VCaP (cell line): Measurements from ENCODE around the gene TXNDC2.
"Not testable (repeated sequence)": the region's sequence is repeated elsewhere in the genome, so short reads cannot be mapped to it uniquely, and the experiment has no call there.

Experiments used
- H3K27ac ChIP-seq: fragments of 450-650 bp; 2 replicates; pipeline ENCODE4 v1.5.1; 2017
- CTCF ChIP-seq: fragments of 450-650 bp; conservative IDR thresholded peaks from 2 replicates; pipeline ENCODE4 v1.5.1; 2017; ENCODE audit warnings: mild to moderate bottlenecking, moderate library complexity

TXNDC2 gene

GRCh38 chr18:9901377-9901776, 15.6 kb downstream of the TXNDC2 start:
- H3K27ac ChIP-seq = no peak overlapping the region
- TF ChIP-seq CTCF = no peak

- H3K27ac ChIP-seq = not testable (repeated sequence)
Measured at GRCh38 chr18:9902264-9902663, 16.5 kb downstream of the TXNDC2 start.

GRCh38 chr18:9902832-9903231, 17.1 kb downstream of the TXNDC2 start:
- TF ChIP-seq CTCF = no peak
- no peak overlapping the region for H3K27ac ChIP-seq

GRCh38 chr18:9905401-9905922, 19.7 kb downstream of the TXNDC2 start:
- H3K27ac ChIP-seq = no peak overlapping the region
- TF ChIP-seq CTCF = no peak

- no peak overlapping the region for H3K27ac ChIP-seq
- no peak for TF ChIP-seq CTCF
Measured at GRCh38 chr18:9906481-9906880, 20.7 kb downstream of the TXNDC2 start.

GRCh38 chr18:9907867-9908266, 22.1 kb downstream of the TXNDC2 start:
- no peak for TF ChIP-seq CTCF
- no peak overlapping the region for H3K27ac ChIP-seq

GRCh38 chr18:9910071-9910470, 24.3 kb downstream of the TXNDC2 start:
- TF ChIP-seq CTCF = no peak
- no peak overlapping the region for H3K27ac ChIP-seq

GRCh38 chr18:9910661-9911060, 24.9 kb downstream of the TXNDC2 start:
- no peak overlapping the region for H3K27ac ChIP-seq
- no peak for TF ChIP-seq CTCF
